Upper lobe of right lung (tissue), 1 donor: ENCODE results near the gene ZCCHC14. TPM values are rescaled to one million over a fixed set of nuclear protein-coding genes. Genes with fewer than 3 reads are reported as not detected.
"Not testable (repeated sequence)": the region's sequence is repeated elsewhere in the genome, so short reads cannot be mapped to it uniquely, and the experiment has no call there.

Experiments used
- ATAC-seq: fragments of 200-7000 bp; cut with Tn5 transposase; one replicate; pipeline ENCODE4 v1.9.1; 2020; ENCODE audit warnings: mild to moderate bottlenecking, moderate library complexity
- DNase-seq: peaks from one replicate; pipeline ENCODE4 v3.0.0-alpha.2; 2020
- H3K27ac ChIP-seq: fragments of 200-600 bp; one replicate; pipeline ENCODE4 v1.8.0; 2022
- H3K27me3 ChIP-seq: fragments of 200-600 bp; one replicate; pipeline ENCODE4 v1.8.0; 2022; ENCODE audit warnings: mild to moderate bottlenecking
- H3K36me3 ChIP-seq: fragments of 200-600 bp; one replicate; pipeline ENCODE4 v1.8.0; 2022
- H3K4me1 ChIP-seq: fragments of 200-600 bp; one replicate; pipeline ENCODE4 v1.8.0; 2022
- H3K4me3 ChIP-seq: fragments of 200-600 bp; one replicate; pipeline ENCODE4 v1.8.0; 2022; ENCODE audit warnings: mild to moderate bottlenecking
- H3K9me3 ChIP-seq: fragments of 200-600 bp; one replicate; pipeline ENCODE4 v1.8.0; 2022
- intact Hi-C: fragments of 100-400 bp; cut with DNase I; formaldehyde crosslinking; loops from one replicate; pipeline ENCODE4 v1.11.0; 2022
- total RNA-seq: library from RNA; stranded (reverse); fragmentation: NEBNext Ultra II Directional; extraction: Animal tissue kit (Norgen Biotek cat#: 25700); gene quantifications from one replicate; pipeline ENCODE4 v1.2.1, GENCODE V29; 2021
- TF ChIP-seq, protein P1 (sequence below): fragments of 200-600 bp; IDR thresholded peaks from one replicate; pipeline ENCODE4 v1.8.0; 2022; ENCODE audit warnings: antibody characterized with exemption
- donor health status: DM: no; HTN: yes; CAD: no; lungs with severe emphysema.

ZCCHC14 gene
- total RNA-seq, 1 donor from 2014 or later: 27.2 TPM

- H3K4me3 ChIP-seq, H3K9me3 ChIP-seq, H3K27me3 ChIP-seq, DNase-seq, intact Hi-C loops, H3K36me3 ChIP-seq: not testable (repeated sequence)
- Histone ChIP-seq H3K4me1 (peaks cover 12% of the 10 kb centered on the region), H3K27ac (peak overlapping the region; percentile 51)
- peak; percentile 58 for ATAC-seq
Observed at GRCh38 chr16:87518430-87519051, 25.7 kb upstream of the ZCCHC14 start.

DNA sequence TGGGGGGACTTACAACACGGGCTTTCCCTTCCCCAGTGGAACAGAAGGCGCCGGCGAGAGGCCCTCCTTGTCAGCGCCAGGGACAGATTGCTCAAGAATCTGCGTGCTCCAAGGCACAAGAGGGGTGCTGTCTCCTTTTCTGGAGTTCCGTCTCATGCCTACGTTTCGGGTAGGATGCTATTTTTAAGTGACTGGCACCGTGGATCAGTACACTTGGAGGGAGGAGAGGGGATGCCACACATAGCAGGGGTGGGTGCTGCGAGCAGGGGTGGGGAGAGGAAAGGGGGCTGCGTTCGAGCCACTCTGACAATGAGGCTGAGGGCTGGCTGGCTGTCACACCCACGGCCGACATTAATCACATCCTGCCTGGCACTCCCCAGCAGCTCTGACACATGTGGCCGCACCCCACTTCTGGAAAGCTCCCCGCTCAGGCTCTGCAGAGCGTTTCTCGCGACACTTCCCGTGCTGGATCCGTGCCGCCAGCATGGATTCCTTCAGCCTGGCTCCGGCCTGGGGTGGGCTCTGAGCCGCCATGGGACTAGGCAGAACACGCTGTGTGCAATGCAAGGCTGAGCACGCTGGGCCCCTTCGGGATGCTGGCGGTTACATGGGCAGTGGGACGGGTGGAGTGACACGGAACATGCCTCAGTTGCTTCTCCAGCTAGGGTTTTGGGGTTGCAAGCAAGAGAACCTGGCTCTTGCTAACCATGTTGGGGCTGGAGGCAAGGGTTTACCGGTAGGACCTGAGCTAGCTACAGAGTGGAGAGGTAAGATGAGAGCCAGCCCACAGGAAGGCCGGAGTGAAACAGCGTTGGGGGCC, 25.0 kb upstream of the ZCCHC14 start:
- H3K4me3 ChIP-seq, intact Hi-C loops, H3K36me3 ChIP-seq, H3K9me3 ChIP-seq, H3K27me3 ChIP-seq: not testable (repeated sequence)
- peak; percentile 72 for DNase-seq
- peak; percentile 52 for ATAC-seq
- H3K4me1 ChIP-seq: peaks cover 12% of the 10 kb centered on the region
- peak overlapping the region; percentile 51 for H3K27ac ChIP-seq

- H3K27me3 ChIP-seq: no peaks in the 10 kb centered on the region
- H3K4me1 ChIP-seq: peaks cover 12% of the 10 kb centered on the region
- DNase-seq: no peak
- no peaks in the 10 kb centered on the region for H3K36me3 ChIP-seq
- no peak for ATAC-seq
- H3K4me3 ChIP-seq: no peak overlapping the region
- TF ChIP-seq, protein P1, sequence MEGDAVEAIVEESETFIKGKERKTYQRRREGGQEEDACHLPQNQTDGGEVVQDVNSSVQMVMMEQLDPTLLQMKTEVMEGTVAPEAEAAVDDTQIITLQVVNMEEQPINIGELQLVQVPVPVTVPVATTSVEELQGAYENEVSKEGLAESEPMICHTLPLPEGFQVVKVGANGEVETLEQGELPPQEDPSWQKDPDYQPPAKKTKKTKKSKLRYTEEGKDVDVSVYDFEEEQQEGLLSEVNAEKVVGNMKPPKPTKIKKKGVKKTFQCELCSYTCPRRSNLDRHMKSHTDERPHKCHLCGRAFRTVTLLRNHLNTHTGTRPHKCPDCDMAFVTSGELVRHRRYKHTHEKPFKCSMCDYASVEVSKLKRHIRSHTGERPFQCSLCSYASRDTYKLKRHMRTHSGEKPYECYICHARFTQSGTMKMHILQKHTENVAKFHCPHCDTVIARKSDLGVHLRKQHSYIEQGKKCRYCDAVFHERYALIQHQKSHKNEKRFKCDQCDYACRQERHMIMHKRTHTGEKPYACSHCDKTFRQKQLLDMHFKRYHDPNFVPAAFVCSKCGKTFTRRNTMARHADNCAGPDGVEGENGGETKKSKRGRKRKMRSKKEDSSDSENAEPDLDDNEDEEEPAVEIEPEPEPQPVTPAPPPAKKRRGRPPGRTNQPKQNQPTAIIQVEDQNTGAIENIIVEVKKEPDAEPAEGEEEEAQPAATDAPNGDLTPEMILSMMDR: no peak
- H3K27ac ChIP-seq: peak overlapping the region; percentile 60
- no peaks in the 10 kb centered on the region for H3K9me3 ChIP-seq
- intact Hi-C loops: no loop called here
Observed at GRCh38 chr16:87516361-87516760, 23.5 kb upstream of the ZCCHC14 start.

- H3K27me3 ChIP-seq: no peaks in the 10 kb centered on the region
- no peak overlapping the region for H3K4me3 ChIP-seq
- TF ChIP-seq, protein P1: no peak
- H3K27ac ChIP-seq: peak overlapping the region; percentile 60
- H3K4me1 ChIP-seq: peaks cover 12% of the 10 kb centered on the region
- intact Hi-C loops: no loop called here
- no peak for DNase-seq
- ATAC-seq: no peak
- no peaks in the 10 kb centered on the region for H3K36me3 ChIP-seq
- no peaks in the 10 kb centered on the region for H3K9me3 ChIP-seq
Observed at GRCh38 chr16:87515475-87516330, 22.9 kb upstream of the ZCCHC14 start.

DNA sequence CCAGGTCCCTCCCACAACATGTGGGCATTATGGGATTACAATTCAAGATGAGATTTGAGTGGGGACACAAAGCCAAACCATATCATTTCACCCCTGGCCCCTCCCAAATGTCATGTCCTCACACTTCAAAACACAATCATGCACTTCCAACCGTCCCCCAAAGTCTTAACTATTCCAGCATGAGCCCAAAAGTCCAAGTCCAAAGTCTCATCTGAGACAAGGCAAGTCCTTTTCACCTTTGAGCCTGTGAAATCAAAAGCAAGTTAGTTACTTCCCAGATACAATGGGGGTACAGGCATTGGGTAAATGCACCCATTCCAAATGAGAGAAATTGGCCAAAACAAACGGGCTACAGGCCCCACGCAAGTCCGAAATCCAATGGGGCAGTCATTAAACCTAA, 17.0 kb upstream of the ZCCHC14 start:
- H3K9me3 ChIP-seq, H3K27me3 ChIP-seq, intact Hi-C loops, H3K36me3 ChIP-seq, H3K4me3 ChIP-seq, H3K27ac ChIP-seq, ATAC-seq: not testable (repeated sequence)
- peaks cover 10% of the 10 kb centered on the region for H3K4me1 ChIP-seq
- peak; percentile 12 for DNase-seq

- Histone ChIP-seq H3K4me3 (peak overlapping the region; percentile 34), H3K27me3 (no peaks in the 10 kb centered on the region), H3K36me3 (no peaks in the 10 kb centered on the region), H3K9me3 (no peaks in the 10 kb centered on the region), H3K27ac (no peak overlapping the region), H3K4me1 (peaks cover 10% of the 10 kb centered on the region)
- DNase-seq: peak; percentile 59
- intact Hi-C loops: no loop called here
- TF ChIP-seq, protein P1: no peak
- peak; percentile 68 for ATAC-seq
Observed at GRCh38 chr16:87507351-87508069, 14.7 kb upstream of the ZCCHC14 start.
